ENCODE data around the gene POLE.
"Not testable (repeated sequence)": the region's sequence is repeated elsewhere in the genome, so short reads cannot be mapped to it uniquely, and the experiment has no call there.

Gene POLE

DNA sequence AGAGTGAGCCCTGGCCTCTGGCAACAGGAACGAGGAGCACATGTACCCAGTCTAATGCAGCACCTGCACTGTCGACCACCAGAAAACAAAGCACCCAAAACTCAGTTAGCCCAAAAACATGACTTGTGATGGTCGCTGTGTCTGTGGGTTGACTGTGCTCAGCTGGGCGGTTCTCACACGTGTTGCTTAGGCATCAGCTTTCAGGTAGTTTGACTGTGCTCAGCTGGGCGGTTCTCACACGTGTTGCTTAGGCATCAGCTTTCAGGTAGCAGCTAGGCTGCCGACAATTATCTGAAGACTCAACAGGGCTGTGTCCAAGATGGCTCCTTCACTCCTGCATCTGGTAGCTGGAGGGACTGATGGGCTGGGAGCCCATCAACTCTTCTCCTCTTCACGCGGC lies 75.5 kb downstream of the POLE start:
- no peak for DNase-seq (ENCODE audit: low spot score)

DNA sequence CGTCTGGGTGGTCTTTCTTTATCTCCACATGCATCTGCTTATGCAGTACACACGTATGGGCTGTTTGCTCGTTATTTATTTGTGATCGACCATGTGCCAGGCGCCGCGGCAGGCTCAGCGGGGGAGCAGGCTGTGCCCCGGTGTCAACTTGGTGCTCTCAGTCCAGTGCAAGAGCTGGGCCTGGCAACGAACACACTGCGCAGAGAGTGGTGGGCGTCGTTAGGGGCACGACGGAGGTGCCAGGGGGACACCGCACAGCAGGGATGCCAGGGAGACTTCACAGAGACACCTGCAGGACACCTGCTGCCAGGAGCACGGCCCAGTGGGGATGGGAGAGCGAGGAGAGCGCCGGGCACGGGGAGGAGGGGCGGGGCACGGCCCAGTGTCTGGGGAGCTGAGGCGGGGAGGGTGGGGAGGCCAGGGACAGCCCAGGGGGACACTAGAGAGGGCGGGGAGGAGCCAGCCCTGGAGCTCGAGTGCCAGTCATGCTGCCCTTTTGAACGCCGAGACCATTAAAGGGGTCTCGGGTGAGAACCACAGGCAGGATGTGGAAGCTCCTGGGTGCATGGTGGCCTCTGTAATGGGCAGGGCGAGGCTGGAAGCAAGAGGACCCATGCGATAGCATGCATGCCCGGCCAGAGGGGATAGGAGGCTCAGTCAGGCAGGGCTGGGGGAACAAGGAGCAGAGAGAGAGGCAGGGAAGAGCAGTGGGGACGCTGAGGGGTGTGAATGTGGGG lies 76.1 kb downstream of the POLE start:
- no peak for DNase-seq (ENCODE audit: low spot score)

DNA sequence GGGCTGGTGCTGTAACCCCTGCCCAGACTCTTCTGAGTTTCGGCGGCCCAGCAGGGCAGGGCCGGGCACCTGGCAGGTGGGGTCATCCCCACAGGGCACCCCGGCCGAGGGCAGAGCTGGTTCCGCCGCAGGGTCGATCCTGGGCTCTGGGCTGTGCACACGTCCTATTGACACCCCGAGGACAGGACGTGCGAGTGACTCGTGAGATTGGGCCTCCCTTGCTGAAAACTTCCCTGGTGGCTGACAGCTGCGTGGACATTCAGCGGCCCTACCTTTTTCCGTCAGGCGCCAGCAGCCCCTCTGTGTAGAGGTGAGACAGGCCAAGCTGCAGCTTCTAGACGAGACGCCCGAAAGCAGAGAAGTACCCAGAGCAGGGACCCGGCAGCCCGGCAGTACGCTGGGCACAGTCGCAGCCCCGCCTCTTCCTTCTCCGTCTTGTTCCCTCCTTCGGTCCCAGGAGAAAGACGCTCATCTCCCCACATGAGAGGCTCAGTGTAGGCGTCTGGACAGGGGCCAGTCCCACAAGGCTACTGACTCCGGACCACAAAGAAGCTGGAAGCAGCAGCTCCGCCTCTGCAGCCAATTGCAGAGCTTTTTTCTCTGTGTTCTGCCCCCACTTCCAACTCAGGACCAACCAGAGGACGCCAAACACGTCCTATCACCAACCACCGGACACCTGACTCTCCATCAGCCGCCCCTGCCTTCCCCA lies 76.9 kb downstream of the POLE start, which contains the start of gene LRCOL1:
TSS of gene LRCOL1 (minus strand) at position 532 of the 709 bp plus-strand sequence. CDS start 4,331 bp downstream, outside the sequence.
- DNase-seq (ENCODE audit: low spot score): no peak

- DNase-seq (ENCODE audit: low spot score): no peak
Measured at GRCh38 chr12:132608231-132609171, 78.6 kb downstream of the POLE start.

DNA sequence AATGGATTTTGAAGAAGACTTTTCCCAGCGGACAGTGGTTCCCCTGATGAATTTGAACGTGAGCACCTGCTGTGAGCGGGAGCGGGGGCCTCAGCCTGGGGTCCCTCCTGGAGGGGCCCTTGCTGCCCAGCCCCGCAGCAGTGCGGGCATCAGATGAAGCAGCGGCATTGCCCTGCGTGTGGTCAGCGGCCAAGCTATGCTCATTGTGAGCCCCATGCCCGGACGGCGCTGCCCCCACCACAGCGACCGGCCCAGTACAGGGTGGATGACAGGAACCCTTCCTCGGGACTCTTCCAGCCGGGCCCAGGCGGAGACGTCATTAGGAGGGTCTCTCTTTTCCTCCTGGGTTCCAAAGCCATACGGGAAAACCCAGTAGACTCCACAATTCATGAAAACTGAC lies 80.2 kb downstream of the POLE start:
- no peak for DNase-seq (ENCODE audit: low spot score)

DNA sequence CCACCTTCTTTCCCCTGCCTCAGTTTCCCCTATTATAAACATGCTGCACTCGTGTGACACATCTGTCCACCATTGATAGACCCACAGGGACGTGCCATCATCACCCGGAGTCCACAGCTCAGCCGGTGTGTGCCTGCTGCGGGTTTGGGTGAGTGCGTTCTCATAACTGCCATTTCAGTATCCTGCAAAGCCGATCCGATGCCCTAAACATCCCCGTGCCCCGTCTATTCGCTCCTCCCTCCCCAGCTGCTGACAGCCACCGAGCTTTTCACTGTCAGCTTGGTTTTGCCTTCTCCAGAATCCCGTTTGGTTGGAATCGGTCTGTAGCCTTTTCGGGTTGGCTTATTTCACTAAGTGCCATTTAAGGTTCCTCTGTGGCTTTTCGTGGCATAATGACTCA lies 80.7 kb downstream of the POLE start:
- DNase-seq (ENCODE audit: low spot score): no peak

DNA sequence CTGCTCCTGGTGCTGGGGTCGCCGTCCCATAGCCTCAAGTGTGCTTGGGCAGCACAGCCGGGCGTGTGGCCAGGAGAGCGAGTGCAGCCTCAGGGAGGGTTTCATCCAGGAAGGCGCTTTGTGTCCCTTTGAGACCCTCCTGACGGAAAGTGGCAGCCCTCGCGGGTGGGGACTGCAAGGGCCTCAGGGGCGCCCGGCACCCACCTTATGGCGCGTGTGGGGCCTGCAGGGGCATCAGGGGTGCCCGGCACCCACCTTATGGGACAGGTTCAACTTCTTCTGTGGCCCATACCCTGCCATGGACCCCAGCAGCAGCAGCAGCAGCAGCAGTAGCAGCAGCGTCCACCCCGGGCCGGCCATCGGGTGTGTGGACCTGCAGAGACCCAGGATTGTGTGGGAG lies 81.2 kb downstream of the POLE start:
- DNase-seq (ENCODE audit: low spot score): no peak

DNA sequence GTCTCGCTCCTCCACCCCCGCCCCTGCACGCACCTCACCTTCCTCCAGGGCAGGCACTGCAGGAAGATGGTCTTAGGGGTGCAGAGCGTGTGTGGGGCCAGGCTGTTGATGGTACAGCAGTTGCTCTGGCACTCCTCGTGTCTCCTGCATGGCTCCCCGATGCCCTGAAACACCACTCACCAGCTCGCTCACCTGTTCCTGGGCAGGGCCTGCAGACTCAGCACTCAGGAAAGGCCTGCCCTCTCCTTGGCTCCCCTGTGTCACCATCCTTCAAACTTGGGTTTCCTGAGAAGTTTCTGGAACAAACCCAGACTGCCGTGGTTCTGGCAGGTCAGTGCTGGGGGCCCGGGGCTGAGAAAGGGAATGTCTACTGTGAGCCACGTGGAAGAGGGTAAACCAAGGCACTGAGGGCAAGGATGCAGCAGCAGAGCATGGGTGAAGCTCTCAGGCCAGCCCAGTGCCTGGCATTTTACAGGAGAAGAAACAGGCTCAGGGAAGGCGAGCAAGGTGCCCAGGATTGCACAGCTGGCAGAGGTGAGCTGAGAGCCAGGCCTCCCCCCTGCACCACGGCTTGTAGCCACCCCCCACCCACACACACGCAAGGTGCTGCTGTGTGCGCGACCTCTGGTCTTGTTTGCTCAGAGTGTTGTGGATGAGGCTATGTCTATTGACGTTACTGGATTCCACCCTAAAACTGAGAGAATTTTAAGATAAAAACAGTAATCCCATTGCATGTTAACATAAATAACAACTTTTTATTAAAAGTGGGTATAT lies 82.3 kb downstream of the POLE start:
- no peak for DNase-seq (ENCODE audit: low spot score)

- DNase-seq (ENCODE audit: low spot score): no peak
Measured at GRCh38 chr12:132604151-132604618, 83.0 kb downstream of the POLE start.

- no peak for DNase-seq (ENCODE audit: low spot score)
Measured at GRCh38 chr12:132603240-132604150, 83.6 kb downstream of the POLE start.

DNA sequence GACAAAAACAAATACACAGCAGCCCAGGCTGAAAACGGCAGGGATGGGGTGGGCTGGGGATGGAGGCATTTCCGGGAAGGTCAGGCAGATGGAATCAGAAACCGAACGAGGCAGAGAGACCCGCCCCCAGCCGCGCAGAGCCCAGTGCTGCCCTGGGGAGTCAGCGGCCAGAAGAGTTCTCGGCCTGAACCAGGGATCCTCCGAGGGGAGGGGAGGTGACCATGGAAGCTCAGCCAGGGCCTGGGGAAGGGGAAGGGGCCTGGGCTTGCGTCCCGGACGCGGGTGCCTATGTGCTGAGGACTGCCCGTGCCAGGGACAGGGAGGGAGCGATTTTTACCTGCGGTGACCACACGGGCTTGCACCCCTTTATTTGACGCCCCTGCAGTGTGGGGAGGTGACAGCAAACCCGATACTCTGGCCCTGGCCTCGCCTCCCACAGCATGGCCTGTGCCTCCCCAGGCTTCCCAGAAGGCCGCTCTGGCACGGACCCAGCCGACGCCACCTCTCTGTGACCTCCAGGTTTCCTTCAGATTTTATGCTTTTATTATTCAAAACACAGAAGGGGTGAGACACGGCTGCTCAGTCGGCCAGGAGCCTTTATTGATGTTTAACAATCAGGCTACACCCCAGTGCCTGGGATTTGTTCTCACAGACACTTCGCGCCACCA lies 84.4 kb downstream of the POLE start:
- DNase-seq (ENCODE audit: low spot score): no peak

- no peak for DNase-seq (ENCODE audit: low spot score)
Measured at GRCh38 chr12:132601171-132601883, 85.8 kb downstream of the POLE start.

GRCh38 chr12:132600048-132601032 lies 86.8 kb downstream of the POLE start:
- peak; percentile 29 for DNase-seq (ENCODE audit: low spot score)

DNA sequence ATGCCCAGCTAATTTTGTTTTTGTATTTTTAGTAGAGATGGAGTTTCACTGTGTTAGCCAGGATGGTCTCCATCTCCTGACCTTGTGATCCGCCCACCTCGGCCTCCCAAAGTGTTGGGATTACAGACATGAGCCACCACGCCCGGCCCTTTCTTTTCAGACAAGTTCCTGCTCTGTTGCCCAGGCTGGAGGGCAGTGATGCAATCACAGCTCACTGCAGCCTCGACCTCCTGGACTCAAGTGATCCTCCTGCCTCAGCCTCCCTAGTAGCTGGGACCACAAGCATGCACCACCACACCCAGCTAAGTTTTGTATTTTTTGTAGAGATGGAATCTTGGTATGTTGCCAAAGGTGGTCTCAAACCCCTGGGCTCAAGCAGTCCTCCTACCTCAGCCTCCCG lies 87.6 kb downstream of the POLE start:
- not testable (repeated sequence) for DNase-seq (ENCODE audit: low spot score)

DNA sequence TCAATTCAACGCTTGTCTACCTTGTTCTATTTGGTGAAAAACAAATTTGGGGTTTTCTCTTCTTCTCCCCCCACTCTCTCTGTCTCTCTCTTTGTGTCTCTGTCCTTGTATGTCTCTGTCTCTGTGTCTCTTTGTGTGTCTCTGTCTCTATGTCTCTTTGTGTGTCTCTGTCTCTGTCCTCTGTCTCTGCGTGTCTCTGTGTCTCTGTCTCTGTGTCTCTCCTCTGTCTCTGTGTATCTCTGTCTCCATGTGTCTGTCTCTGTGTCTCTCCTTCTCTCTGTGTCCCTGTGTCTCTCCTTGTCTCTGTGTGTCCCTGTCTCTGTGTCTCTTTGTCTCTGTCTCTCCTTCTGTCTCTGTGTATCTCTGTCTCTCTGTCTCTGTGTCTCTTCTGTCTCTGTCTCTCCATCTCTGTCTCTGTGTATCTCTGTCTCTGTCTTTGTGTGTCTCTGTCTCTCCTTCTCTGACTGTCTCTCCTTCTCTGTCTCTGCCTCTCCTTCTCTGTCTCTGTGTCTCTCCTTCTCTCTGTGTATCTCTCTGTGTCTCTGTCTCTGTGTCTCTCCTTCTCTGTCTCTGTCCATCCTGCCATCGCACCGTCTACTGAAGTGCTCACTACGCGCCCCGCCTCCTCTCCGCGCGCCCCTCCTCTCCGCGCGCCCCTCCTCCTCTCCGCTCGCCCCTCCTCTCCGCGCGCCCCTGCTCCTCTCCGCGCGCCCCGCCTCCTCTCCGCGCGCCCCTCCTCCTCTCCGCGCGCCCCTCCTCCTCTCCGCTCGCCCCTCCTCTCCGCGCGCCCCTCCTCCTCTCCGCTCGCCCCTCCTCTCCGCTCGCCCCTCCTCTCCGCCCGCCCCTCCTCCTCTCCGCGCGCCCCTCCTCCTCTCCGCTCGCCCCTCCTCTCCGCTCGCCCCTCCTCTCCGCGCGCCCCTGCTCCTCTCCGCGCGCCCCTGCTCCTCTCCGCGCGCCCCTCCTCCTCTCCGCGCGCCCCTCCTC lies 89.5 kb downstream of the POLE start:
- peak; percentile 28 for DNase-seq (ENCODE audit: low spot score)

DNA sequence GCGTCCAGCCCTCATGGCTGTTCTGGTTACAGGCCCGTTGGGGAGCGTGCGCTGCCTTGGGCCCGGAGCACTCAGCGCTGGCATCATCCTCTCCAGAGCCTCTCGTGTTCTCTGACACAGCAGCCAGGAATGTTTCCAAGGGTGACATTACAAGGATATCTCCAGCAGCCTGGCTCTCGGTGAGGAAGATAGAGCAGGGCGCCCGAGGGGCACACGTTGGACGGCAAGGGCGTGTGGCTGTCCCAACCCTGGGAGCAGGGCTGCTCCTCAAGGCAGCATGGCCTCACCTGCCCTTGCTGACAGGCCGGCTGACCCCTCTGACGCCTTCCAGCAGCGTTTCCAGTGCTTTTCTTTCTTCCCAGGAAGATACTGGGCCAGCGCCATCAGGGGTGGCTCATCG lies 91.1 kb downstream of the POLE start:
- DNase-seq (ENCODE audit: low spot score): no peak

GRCh38 chr12:132595183-132595582 lies 92.0 kb downstream of the POLE start:
- no peak for DNase-seq (ENCODE audit: low spot score)
